HG02623 (cell line): Measurements from ENCODE around the gene IST1.

Experiments used
- ATAC-seq: cut with Tn5 transposase; IDR thresholded peaks from one replicate; pipeline ENCODE4 v1.9.1; 2021; ENCODE audit warnings: moderate library complexity; ENCODE audit not compliant: unreplicated experiment

The IST1 gene

DNA sequence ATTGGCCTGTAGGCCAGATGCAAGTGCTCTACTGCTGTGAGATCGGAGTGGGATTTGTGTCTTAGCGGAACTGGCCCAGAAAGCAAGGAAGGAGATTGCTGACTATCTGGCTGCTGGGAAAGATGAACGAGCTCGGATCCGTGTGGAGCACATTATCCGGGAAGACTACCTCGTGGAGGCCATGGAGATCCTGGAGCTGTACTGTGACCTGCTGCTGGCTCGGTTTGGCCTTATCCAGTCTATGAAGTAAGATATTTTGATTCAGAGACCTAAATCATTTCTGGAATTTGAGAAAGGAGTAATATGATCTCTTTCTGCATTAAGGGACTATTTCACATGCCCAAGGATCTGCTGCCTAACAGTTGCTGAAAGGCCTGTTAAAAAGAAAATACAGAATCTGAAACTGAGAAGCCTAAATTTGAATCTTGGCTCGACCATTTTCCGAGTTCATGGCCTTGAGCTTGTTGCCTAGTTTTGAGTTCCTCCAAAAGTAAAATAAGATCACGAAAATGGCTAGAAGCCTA is 21.1 kb downstream of the IST1 start:
- ATAC-seq: no peak

DNA sequence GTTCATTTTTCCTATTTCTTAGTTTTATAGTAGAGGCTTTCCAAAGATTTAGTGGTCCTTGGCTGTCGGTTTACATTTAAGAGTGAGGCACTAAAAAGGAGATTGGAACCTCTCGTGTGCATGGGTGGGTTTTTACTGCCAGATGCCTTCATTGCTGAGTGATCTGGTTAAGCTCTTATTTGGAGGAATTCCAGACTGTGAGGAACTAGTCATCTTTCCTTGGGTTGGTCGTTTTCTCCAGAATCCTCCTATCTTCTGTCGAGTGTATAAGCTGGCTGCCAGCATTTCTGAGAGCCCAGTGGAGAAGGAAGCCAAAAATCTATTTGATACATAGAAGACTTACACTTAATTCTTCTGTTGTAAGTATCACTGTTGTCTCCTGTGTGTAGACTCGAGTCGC is 22.6 kb downstream of the IST1 start:
- ATAC-seq: no peak

DNA sequence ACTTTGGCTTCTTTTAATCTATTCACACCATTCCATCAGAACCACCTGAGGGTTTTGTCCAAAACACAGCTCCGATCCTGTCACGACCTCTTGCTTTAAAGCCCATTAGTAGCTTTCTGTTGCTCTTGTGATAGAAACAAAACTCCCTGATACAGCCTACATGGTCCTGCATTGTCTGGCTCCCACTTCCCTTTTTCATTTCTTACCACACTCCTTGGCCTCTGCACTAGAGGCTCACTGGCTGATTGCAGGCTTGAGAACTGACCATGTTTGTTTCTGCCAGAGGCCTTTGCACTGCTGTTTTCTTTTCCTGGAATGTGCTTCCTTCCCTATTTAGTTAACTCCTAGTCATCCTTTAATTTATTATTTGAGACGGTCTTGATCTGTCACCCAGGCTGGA is 23.7 kb downstream of the IST1 start:
- ATAC-seq: peak; percentile 60

DNA sequence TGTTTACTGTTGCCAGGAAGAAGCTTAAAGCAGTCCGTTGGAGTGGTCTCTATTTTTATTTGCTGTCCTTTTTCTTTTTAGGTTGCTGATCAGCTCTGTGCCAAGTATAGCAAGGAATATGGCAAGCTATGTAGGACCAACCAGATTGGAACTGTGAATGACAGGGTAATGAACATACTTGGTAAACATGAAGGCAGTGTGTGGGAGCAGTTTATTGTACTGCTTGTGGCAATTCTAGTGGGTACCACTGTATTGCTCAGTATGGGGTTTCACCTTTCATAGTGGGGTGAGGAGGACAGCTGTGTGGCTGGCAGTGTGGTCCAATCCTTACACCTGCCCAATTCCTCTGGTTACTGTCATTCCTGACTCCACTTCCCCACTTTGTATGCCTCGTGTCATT is 25.3 kb downstream of the IST1 start:
- no peak for ATAC-seq

DNA sequence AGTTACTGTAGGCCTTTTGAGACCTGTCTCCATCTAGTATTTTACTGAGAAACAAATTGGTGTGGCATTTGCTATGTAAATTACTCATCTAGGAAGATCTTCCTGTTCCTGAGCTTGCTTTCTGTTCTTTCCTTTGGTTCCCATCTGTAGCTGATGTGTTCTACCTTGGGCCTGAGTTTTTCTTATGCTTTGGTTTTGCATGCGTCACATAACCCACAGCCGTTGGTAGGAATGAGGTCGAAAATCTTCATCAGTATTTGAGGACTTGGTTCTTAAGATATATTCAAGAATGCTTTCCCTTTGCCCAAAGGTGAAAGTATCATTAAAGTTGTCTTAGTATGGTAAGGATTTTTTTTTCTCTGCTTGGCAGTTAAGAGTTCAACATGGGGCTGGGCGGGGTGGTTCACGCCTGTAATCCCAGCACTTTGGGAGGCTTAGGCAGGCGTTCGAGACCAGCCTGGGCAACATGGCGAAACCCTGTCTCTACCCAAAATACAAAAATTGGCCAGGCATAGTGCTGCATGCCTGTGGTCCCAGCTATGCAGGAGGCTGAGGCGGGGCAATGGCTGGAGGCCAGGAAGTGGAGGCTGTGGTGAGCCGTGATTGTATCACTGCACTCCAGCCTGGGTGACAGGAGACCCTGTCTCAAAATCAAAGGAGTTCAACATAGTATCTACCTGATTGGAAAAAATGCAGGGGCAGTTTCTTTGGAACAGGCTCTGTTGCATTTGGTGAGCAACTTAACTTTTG is 28.8 kb downstream of the IST1 start:
- no peak for ATAC-seq

DNA sequence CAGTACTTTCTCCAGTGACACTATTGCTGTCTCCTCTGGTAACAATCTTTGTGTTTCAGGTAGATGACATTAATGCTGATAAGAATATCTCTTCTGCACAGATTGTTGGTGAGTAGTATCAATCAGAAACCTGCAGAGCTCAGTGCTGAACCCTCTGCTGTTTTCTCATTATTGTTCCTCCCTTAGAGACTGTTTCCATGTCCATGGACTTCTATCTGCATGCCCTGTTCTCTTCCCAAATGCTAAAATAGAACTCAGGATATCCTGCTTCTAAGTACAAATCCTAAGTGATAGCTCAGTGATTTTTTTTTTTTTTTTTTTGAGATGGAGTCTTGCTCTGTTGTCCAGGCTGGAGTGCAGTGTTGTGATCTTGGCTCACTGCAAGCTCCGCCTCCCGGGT is 29.4 kb downstream of the IST1 start:
- no peak for ATAC-seq

DNA sequence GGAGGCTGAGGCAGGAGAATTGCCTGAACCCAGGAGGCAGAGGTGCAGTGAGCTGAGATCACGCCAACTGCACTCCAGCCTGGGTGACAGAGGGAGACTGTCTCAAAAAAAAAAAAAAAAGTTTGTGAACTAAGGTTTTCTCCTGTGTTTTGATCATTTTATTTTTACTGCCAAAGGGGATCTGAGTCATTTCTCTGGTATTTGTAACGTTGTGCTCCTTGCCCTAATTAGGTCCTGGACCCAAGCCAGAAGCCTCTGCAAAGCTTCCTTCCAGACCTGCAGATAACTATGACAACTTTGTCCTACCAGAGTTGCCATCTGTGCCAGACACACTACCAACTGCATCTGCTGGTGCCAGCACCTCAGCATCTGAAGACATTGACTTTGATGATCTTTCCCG is 32.1 kb downstream of the IST1 start:
- no peak for ATAC-seq

DNA sequence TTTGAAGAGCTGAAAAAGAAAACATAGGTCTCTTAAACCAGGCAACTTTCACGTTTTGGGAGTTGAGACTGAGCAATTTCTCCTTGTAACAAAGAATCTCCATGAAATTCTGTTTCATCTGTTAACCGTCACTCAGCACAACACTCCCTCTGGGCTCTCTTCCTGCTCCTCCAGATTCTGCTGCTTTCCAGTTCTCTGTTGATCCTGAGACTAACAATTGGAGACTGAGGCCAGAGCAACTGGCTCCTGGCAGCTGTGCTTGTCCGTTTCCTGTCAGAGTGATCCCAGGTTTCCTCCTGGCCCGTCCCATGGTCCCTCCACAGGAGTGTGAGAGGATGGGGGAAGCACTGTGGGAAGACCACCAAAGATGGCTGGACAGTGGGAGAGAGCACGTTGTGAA is 32.5 kb downstream of the IST1 start:
- no peak for ATAC-seq

DNA sequence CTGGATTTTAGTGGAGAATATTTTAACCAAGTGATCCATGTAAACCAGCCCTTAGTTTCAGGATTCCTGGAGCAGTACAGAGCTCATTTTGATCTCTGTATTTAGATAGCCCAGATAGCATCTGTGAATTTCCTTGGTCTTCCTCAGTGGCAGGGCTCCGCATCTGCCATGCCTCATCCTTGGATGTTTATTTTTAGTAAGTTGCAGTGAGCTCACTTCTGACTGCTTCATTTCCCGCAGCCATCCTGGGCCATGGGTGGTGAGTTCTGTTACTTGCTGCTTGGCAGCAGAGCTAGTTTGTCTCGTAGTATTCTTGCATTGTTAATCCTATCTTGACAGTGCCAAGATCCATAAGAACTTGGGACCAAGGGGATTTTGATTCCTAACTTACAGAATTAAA is 33.7 kb downstream of the IST1 start:
- ATAC-seq: no peak

DNA sequence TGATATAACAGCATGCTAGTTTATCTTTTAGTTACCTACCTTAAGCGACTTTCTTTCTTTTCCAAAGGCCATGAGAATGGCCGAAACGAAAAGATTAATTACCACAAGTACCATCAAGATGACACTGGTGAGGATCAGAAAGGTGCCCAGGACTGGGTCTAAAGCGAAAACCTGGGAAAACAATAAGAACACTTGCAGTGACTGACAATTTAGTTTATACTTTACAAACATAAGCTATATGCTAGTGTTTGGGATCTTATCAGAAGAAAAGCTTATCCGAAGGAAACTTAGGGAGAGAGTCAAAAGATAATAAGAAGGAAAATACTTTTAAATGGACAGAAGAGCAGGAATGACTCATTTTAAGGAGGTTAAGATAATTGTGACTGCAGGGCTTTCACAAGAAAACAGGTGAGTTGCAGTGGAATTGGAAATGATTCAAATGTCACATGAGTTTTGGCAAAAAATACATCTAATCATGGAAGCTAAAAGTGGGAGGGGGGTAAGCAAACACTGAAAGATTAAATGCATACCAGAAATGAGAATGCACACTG is 34.8 kb downstream of the IST1 start:
- ATAC-seq: no peak

DNA sequence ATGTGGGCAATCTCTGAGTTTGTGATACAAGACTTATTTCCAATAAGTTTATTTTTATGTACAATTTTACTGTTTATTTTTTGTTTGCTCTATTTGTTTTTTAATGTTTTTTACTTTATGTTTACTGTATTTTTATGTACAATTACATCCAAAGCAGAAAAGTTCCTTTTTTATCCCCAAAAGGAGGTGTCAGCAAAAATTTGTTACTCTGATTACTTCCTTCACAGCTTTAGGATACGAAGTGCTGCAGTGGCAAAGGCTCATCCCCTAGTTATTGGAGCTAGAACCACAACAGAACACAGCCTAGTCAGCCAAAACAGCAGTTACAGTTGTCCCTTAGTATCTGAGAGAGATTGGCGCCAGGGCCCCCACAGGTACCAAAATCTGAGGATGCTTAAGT is 35.7 kb downstream of the IST1 start:
- ATAC-seq: no peak

DNA sequence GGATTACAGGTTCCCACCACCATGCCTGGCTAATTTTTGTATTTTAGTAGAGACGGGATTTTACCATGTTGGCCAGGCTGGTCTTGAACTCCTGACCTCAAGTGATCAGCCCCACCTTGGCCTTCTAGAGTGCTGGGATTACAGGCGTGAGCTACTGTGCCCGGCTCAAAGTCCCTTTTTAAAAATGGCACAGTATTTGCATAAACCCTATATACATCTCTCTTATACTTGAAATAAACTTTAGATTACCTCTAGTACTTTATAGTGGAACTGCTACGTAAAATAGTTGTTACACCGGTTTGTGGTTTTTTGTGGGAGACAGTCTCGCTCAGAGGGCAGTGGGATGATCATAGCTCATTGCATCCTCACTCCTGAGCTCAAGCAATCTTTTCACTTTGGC is 36.3 kb downstream of the IST1 start:
- ATAC-seq: no peak

DNA sequence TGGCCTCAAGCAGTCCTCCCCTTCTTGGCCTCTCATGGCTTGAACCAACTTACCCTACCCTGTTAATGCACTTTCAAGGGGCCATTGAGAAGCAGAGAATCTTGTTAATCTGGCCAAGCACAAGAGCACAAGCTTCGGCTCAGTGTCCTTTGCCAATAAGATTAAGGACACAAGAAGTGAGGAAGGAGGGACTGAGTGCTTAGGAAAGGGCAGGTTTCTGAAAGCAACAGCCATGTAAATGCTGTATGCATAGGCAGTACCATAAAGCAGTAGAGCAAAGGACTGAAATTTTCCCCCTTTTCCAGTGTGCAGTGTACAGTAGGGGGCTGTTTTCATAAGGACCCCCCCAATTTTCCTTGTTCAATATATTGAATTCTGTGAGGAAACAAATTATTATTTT is 37.7 kb downstream of the IST1 start:
- no peak for ATAC-seq

DNA sequence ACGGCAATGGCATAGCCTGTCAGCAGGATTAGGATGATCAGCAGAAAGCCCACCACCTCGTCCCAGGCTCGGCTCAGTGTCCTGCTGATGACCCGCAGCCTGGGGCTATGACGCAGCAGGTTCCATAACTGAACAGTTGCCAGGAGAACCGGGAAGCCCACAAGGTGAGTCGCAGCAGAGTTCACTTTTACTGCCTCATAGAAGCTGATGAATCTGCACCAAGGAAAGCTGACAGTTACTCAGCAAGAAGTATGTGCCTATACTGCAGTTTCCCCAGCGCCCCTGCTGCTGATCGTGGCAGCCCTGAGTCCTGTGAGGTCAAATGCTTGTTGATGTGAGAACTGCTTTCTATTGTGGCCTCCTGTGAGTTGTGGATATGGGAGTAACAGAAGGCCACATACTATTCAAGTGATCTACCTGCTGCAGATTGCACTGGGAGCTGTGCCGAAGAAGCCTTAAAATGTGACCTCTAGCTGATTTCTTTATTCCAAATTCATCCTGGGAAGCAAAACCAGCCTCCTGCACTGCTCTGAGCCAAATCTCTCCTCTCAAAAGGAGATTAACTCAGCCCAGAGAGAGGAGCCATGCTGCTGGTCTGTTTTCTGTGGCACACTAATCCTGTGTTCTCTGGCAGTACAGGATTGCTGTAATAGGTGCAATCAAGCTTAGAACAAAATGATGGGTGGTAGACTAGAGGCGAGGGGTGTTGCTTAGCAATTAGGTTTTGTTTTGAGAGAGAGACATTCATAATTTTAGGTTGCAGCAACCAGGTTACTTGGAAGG is 38.8 kb downstream of the IST1 start:
- no peak for ATAC-seq

DNA sequence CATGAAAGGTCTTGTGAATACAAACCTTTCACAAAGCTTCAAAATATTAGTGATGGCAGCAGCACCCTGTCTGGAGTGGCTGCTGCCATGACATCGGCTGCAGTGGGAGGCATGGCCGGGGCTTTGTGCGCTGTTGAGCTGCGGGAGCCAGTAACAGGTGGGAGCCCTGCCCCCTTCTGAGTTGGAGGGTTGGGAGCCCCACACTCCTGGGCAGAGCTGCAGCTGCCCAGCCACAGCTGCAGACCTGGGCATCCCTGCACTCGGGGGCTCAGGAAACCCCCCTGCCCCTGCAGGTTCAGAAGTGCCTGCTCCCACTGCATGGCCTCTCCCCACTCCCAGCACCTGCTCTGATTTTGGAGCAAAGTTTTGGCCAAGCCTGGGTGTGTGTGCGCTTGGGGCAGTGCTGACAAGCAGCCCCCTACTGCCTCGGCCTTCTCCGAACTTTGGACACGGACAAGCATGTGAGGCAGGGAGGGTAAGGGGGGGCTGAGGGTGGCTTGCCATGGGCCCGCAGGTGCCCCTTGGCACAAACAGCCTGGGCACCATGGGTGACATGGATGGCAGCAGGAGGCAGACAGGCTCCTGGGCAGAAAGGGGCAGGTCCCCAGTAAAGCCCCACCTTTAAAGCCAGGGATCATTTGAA is 42.7 kb downstream of the IST1 start:
- no peak for ATAC-seq

DNA sequence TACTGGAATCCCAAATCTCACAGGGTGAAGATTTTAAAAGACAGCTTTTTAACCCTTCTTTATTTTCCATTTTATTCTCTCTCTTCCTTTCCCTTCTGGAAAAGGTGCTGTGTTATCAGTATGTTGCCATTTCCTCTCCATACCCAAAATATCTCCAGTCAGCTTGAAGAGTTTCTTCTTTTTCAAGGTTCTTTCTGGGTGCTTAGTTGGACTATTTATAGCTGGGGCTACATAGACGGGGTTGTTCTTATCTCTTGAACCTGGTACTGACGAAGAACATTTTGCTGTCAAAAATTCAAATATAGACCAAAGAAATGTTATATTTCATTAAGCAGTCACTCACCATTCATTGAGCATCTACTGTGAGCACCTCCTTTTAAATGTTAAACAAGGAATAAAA is 48.6 kb downstream of the IST1 start:
- ATAC-seq: no peak

DNA sequence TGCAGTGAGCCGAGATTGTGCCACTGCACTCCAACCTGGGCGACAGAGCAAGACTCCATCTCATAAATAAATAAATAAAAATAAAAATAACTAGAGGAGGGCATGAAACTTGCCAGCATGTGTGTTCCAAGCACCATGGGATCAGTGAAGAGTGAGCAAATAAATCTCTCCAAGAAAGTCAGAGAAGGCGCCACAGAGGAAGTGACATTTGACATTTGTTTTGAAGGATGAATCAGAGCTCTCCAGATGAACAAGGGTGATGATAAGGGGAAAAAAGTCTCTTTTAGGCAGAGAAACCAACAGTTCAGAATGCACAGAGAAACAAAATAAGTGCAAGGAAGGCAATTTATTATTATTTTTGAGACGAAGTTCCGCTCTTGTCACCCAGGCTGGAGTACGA is 50.3 kb downstream of the IST1 start:
- ATAC-seq: no peak

DNA sequence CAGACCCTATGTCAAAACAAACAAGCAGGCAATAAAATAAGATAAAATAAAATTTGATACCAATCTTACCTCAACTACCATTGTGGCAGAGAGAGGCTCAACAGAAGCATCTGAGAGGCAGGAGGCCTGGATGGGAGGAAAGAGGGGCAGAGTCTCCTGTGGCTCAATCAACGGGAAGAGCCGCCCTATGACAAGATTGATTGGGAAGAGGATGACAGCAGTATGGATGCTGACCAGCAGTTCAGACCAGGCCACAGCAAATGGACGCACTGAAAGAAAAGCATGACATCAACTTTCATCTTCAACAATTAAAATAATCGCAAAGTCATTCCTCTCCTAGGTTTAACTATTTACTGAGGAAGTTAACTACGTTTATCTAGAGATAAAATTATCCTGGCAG is 57.5 kb downstream of the IST1 start:
- no peak for ATAC-seq

DNA sequence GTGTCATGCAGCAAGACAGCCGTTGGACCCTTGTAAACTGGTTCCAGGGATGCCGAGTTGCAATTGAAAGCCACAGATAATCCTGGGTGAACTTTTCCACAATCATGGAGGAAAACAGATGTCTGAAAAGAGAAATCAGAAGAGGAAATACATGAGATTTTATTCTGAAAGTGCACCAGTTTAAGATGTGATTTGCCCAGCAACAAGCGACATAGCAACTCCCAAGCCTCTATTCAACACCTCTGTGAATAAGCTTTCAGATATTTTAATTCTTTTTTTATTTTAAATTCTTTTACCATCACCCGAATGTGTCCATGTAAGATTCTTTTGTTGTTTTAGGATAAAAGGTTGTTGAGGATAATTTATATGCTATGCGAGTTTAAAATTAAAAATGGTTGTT is 58.8 kb downstream of the IST1 start:
- ATAC-seq: no peak

DNA sequence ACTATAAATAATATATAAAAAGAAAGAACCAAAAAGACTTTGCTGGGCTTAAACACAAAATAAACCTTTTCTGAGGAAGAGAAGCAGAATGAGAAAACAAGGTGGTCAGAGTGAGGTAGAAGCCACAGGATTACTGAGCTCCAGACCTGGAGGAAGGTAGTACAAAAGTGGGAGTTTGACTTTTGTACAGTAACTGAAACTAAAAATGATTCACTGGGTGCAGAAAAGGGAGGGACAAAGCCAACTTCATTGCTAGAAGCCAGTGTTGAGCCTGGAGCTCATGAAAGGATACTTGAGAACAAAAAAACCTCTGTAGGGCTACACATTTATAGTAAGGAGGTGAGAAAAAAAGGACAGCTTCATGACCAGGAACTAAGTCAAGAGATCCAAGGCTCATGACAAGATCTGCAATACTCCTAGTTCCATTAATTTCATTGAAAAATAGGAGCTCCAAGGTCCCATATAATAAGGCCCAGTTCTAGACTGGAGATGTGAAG is 59.4 kb downstream of the IST1 start:
- no peak for ATAC-seq

DNA sequence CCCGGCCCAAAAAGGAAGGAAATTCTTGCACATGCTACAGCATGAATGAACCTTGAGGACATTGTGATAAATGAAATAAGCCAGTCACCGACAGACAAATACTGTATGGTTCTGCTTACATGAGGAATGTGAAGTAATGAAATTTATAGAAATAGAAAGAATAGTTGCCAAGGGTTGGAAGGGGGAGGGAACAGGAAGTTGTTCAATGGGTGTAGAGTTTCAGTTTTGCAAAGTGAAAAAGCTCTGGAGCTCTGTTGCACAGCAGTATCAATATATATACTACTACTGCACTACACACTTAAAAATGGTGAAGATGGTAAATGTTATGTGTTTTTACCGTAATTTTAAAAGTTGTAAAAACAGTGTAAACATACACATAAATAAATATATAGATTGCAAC is 61.2 kb downstream of the IST1 start:
- ATAC-seq: no peak
